HG03460 (cell line): ENCODE results near the gene POU3F2.
A peak's percentile ranks its signal among the peaks of the same experiment; 100 is the strongest.

Source experiments
- ATAC-seq: cut with Tn5 transposase; IDR thresholded peaks from one replicate; pipeline ENCODE4 v1.9.1; 2021; ENCODE audit not compliant: unreplicated experiment

POU3F2 gene

DNA sequence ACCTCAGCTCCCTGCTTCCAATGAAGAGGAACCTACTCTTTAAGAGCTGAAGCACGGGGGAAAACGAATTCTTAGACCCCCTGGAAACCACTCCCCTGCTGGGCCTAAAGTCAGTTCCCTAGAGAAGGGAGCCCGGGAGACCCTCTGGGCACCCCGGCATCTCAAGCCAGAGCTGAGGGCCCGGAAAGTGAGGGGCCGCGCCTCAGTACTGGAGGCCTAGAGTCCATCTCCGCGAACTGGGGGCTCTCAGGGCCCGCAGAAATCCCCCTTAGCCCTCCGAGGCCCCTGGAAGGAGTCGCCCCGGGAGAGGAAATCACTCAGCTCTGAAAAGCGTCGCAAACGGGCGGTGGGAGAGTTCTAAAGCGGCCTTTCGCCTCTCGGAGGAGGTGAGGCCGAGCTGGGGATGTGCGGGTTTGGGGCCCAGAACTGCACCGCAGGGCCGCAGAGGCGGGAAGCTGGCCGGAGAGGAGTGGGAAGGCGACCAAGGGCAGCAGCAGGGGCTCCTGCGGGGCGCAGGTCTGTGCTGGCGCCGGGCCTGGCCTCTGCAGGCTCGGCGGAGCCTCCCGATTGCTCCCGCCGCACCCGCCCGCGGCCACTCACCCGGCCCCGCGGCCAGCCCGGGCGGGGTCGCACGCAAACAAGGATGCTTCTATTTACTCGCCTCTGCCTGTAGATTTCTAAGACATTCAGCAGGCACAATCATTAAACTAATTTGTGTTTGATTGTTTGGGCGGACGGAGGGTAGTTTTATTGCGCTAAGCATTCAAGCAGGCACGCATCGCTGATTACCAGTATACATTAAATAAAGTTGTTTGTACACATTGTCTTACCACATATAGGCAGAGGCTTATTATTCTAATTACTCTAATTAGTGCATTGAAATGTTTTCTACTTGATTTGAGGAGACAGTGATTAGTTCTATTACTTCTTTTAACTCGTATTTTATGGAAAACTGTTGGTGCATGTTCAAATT lies 9.2 kb downstream of the POU3F2 start:
- ATAC-seq = no peak

DNA sequence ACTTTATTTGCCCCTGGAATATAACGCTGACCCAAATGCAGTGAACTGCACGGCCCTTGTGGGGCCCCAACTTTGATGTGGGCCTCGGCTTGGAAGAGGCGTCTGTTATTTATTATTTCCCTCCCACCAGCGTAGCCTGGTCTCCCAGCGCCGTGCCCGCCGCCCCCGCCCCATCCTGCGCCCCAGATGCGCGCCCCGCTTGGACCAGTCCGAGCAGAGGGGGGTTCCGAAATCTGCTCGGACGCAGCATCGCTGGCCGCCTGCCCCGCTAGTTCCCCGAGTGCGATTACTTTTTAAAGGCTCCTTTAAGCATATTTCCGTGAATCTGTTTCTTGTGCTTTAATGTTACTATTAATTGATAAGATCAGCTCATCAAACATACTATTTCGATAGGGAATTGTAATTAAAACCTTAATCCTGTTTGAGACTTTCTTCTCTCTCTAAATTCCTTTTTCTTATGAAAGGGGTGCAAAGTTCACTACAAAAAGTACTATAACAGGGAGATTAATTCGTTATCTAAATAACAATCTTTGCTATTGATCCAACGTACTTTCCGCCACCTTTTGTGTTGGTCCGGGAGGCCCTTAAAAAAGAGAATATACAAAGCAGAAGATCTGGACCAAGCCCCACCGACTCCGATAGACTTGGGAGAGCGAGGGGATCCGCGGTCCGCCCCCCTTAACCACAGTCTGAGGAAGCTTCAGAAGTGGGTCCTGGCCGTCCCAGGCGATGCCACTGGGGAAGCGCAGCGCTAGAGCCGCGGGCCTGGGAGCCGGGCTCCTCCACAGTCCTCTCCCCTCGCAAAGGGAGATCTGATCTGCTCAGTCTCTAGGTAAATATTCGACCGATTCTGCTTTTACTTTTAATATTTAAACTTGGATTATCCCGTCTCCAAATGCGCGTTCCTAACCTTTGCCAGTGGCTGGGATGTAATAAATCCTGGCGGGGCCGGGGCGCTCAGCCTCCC lies 10.2 kb downstream of the POU3F2 start:
- ATAC-seq = no peak

DNA sequence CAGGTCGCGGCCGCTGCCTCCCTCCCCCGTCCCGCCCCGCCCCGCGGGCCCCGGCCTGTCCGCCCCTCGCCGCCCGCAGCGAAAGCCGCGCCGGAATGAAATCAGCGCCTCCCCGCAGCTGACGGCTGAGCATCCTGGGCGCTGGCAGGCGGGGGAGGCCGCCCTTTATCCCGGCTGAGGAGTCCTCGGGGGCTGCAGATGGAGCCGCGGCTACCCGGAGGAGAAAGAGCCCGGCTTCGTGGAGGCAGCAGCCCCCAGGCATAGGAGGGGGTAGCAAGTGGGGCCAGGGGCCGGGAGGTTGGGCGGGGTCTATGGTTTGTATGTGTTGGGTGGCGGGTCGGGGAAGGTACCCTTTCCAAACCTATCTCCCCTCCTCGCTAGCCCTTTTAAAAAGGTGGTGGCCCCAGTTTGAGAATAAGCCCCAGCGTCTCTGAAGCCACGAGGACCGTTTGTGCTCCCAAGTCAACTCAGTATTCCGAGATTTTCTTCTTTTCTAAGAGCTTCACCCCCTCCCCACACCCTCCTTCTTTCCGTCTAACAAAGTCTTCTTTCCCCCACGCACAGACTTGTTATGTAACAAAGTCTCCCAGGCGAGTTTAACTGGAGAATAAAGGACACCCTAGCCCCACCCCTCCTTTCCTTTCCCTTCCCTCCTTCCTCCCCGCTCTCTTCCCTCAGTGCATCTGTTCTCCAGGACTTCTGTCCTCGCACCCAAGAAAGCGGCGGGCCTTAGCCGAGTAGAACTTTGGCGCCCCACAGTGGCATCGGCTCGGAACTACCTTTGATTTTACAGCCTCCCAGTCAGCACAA lies 11.0 kb downstream of the POU3F2 start:
- ATAC-seq = peak; percentile 65

DNA sequence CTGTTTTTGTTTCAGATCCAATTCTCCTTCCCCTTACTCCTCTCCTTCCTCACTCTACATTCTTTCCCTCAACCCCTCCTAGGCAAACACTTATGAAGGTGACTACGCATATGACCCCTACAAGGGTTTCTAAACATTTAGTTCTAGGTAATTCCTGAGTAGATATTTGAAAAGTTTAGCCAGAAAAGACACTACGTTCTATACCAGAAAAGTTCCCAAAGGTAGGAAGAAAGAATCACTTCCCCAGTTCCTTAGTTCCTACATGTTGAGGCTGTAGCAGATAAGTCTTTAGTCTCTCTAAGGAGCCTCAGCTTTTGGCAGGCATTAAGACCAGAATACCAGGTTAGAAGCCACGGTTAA lies 11.6 kb downstream of the POU3F2 start:
- ATAC-seq = no peak

DNA sequence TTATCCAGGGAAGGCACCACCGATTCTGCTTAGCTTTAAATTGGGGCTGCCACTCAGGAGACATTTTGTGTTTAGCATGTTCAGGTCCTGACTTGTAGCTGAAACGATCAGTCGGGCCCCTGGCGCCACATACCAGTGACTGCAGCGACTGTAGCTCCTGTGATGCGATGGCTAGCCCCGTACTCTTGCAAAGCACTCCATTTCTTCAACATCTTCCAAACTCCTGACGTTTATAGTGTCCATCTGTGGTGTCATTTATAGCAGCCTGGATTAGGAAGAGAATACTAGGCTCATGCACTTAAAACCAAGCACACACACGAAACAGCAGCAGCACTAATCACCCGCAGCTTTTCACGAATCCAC lies 13.0 kb downstream of the POU3F2 start:
- no peak for ATAC-seq

DNA sequence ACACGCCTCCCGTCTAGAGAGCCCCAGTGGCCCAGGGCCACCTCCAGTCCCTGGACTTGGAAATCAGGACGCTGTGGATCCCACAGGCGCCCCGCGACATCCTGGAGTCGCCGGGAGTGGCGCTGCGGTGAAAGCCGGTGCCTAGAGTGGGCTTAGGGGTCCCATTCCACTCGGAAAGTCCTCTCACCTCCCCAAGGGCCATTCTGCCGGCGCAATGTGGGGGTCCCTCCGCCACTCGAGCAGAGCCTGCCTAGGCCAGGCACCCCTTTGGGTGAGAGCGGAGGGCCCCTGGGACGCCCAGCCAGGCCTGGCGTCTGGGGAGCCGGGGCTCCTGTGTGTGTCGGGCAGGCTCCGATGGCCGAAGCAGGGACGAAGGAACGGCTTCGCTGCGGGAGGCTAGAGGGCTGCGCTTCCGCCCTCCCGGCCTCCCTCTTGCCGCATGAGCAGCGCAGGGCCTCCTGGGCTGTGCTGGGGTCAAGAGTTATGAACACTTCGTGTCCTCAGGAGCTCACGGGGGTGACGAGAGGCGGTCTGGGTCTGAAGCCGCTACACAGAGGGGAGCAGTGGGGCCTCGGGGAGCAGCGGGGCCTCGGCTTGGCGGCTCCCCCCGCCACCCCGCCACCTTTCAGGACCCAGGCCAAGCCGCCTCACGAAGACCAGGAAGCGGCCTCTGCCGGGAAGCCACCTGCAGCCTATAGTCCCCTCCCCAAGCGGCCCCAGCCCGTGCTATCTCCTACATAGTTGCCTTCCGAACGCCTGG lies 13.6 kb downstream of the POU3F2 start:
- peak; percentile 50 for ATAC-seq

DNA sequence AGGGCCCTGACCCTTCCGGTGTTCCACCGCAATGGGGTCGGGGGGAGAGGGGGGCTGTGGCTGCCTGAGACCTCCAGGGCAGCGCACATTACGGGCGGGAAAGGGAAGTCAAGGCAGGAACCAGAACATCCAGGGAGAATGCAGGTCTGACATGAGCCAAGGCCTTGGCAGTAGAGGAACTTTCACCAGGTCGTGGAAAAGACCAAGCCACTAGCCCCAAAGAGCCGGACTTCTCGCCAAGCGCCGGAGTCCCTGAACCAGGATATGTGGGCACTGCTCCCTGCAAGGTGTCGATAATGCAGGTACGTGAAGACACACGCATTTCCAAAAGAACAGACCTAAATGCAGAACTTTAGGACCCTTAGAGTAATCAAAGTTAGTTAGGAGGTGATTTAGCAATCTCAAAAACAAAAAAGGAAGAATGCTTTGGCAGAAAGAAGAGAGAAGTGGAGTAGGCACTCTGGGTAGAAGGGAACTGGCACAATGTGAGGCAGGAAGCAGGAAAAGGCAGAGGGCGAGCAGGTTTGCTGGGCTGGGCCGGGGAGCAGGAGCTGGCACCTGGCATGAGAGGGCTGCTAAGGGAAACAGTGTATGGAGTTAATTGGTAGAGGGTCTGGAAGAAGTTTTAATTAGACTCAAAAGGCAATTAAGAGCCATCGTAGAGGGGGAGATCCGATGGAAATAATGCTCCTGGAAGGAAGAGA lies 14.3 kb downstream of the POU3F2 start:
- no peak for ATAC-seq

DNA sequence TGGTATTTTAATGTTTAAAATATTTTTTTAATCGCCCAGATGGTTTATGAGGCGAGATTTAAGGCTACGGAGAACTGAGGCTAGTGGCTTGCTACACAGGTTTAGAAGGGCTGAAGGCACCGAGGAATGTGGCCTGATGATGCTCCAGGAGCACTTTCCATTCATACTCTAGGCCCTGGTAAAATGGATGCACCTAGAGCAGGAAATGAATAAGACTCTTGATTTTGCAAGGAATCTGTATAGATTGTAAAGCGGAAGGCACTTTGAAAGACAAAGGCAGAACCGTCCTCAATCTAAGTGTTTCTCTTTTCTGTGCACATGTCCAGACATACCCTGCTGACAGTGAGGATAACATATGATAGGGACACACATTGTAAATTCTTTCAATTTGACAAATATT lies 30.1 kb downstream of the POU3F2 start:
- no peak for ATAC-seq

DNA sequence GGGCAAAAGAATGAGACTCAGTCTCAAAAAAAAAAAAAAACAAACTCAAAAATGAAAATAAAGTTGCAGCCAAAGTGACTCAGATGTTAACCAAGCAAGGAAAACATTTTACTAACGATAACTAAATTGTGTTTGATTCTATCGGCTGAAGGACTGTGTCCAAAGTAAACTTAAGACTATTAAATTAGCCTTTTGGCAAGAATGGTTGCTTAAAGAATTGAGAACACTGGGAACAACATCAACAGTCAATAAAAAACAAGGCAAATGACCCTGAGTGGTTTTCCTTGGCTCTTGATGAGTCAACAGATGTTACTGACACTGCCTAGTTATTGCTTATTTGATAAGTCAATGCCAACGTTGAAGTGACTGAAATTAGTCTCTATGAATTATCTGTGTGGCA lies 36.7 kb downstream of the POU3F2 start:
- ATAC-seq = no peak

DNA sequence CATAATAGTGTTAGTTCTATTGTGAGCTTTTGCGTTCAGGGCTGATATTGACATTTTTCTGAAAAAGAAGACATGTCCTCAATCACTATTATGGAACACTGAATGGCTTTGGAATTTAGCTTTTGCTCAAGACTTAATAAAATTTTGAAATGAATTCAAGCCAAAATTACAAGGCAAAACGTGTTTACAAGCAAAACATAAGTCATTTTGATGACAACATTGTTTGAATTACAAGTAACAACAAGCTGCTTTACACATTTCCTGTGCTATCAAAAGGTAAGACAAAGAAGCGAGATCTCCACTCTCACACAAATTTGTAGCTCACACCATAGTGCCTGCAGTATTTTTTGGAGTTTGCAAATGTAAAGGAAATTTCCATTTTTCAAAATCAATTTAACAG lies 37.4 kb downstream of the POU3F2 start:
- no peak for ATAC-seq

DNA sequence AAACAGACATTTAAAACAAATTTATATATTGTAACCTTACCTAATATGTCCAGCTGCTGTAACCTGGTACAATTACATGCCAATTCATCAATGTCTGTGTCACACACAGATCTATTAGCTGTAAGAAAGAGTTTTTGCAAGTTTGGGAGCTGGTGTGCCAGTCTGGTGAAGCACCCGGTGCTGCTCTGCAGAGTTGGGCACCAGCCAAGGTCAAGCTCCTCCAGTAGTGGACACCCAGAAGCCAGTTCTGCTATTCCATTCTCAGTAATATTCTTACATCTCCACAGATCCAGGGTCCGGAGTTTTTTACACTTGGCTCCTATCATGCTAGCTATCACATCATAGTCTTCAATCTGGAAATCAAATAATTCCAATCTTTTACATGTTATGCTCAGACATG lies 41.0 kb downstream of the POU3F2 start:
- no peak for ATAC-seq

DNA sequence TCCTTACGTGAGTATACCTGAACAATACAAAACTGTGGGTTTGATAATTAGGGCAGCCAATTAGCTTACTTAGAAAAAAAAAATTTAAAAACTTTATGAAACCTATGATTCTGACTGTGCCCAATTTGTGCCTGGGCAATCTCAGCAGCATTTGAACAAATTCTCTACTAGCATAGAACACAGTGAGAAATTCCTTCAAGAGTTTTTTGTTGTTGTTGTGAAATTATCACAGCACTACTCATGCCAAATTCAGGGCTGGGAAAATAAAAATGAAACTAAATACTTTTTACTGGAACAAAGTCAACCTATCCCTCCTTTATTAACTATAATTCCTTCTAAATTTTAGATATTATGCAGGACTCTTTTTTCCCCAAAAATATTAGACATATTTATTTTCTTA lies 42.9 kb downstream of the POU3F2 start:
- ATAC-seq = no peak

DNA sequence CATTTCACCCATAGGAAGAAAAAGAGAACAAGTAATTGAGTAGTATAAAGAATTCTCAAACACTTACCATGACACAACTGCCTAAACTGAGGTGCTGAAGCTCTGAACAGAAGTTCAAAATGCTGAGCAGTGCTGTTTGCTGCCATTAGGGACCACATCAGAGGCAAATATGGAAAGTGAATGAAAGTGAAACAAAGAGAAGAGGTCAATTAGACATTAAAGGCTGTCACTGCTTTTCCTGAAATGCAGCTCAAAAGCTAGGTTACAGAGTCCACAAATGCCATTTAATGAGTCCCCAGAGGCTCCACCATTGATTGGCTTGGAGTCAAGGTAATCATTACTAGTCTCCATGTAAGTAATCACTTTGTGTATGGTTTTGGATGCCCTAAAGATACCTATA lies 46.1 kb downstream of the POU3F2 start:
- peak; percentile 90 for ATAC-seq

DNA sequence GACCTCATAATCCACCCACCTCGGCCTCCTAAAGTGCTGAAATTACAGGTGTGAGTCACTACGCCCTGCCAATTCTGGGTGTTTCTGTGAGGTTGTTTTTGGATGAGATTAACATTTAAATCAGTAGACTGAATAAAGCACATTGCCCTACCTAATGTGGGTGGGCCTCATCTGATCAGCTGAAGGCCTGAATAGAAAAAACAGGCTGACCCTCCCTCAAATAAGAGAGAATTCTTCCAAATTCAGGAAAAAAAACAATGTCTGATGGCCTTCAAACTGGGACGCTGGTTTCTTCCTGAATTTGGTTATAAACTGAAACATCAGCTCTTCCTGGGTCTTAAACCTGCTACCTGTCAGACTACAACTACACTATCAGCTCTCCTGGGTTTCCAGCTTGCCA lies 51.0 kb downstream of the POU3F2 start:
- no peak for ATAC-seq

DNA sequence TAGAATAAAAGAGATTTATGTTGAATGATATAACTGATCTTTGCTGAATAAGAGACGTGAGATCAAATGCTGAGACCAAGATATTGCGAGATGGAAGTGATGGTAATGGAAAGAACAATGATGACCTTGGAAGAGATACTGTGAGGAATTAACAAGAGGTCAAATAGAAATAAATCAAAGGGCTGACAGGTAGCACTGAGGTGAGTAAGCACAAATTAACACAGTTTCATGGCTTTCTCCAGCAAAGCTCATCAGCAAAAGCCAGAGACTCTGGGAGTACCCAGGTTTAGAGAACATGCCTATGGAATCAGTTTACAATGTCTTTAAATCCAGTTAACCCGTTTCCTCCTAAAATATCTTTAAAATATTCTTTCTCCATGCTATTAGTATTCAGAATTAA lies 53.3 kb downstream of the POU3F2 start:
- no peak for ATAC-seq
